Right cardiac atrium (tissue), 5 donors: ENCODE measurements around the gene ATP6V1A. TPM values are rescaled to one million over a fixed set of nuclear protein-coding genes. Genes with fewer than 3 reads are reported as not detected.

Source experiments
- ATAC-seq, 2 donors: fragments of 200-7000 bp; cut with Tn5 transposase; one replicate each; pipeline versions ENCODE4 v1.8.0 to v1.9.1; 2020; ENCODE audit warnings: moderate library complexity in 2 of 2, mild to moderate bottlenecking in 1 of 2
- DNase-seq, 3 donors: peaks; one replicate each; pipeline ENCODE4 v3.0.0-alpha.2; 2020
- H3K27ac ChIP-seq: one replicate; pipeline ENCODE4 v1.5.1; 2013; ENCODE audit warnings: mild to moderate bottlenecking, low read length, control low read depth, moderate library complexity
- H3K27me3 ChIP-seq: one replicate; pipeline ENCODE4 v1.6.1; 2013; ENCODE audit not compliant: control insufficient read depth, insufficient read depth
- H3K4me1 ChIP-seq: one replicate; pipeline ENCODE4 v1.6.1; 2013; ENCODE audit warnings: low read length; ENCODE audit not compliant: control insufficient read depth, insufficient read depth
- H3K4me3 ChIP-seq: one replicate; pipeline ENCODE4 v1.5.1; 2013; ENCODE audit warnings: low read length, control low read depth
- H3K9me3 ChIP-seq: one replicate; pipeline ENCODE4 v1.6.1; 2013; ENCODE audit warnings: low read length; ENCODE audit not compliant: control insufficient read depth
- WGBS: extraction: QIAGEN DNeasy Blood & Tissue Kit; methylation state at CpG from one replicate; pipeline ENCODE4 v1.1.7; 2013; 5-methylcytosine and 5-hydroxymethylcytosine counted together
- intact Hi-C, 4 donors: fragments of 100-400 bp; cut with DNase I; formaldehyde crosslinking; loops; one replicate each; pipeline versions ENCODE4 v1.11.0 to v1.14.0; 2022 to 2023
- polyA plus RNA-seq: library from polyadenylated mRNA; stranded (reverse); fragments of 200-250 nt; gene quantifications from one replicate; pipeline ENCODE4 v1.2.3, GENCODE V29; 2013
- total RNA-seq, 4 donors: library from RNA; stranded (reverse); fragmentation: NEBNext Ultra II Directional; extraction: Animal tissue kit (Norgen Biotek cat#: 25700); gene quantifications; one replicate each; pipeline ENCODE4 v1.2.1, GENCODE V29; 2021
- donor health status: healthy with polysubstance abuse.
- donor health status: DM: no; HTN: yes; CAD: no.
- donor health status: DM: no; HTN: no; CAD: no.
- donor health status: DM: no; HTN: yes; CAD: no; lungs with severe emphysema.
- donor health status: DM: yes; HTN: yes; CAD: no.

The ATP6V1A gene
- total and polyA plus RNA-seq, 5 donors, result 9.1 to 29.0 (median 25.7) TPM

GRCh38 chr3:113719758-113720157 lies 27.1 kb upstream of the ATP6V1A start:
- Histone ChIP-seq H3K27ac (no peak overlapping the region), H3K9me3 (no peaks in the 10 kb centered on the region), H3K4me3 (no peak overlapping the region), H3K4me1 (no peaks in the 10 kb centered on the region), H3K27me3 (no peaks in the 10 kb centered on the region)
- 66% methylated on average over 2 of the region's 2 CpGs for WGBS
- intact Hi-C loops, result no loop called here
- ATAC-seq (no peak), DNase-seq (no peak)

GRCh38 chr3:113721636-113722035 lies 25.2 kb upstream of the ATP6V1A start:
- Histone ChIP-seq H3K27ac (no peak overlapping the region), H3K4me3 (no peak overlapping the region), H3K27me3 (no peaks in the 10 kb centered on the region), H3K9me3 (no peaks in the 10 kb centered on the region), H3K4me1 (no peaks in the 10 kb centered on the region)
- ATAC-seq, result no peak
- intact Hi-C loops, result no loop called here
- 79% methylated on average over 3 of the region's 3 CpGs for WGBS
- DNase-seq, result no peak

- ATAC-seq (no peak), DNase-seq (no peak)
- intact Hi-C loops, result no loop called here
- Histone ChIP-seq H3K4me3 (no peak overlapping the region), H3K9me3 (no peaks in the 10 kb centered on the region), H3K27me3 (no peaks in the 10 kb centered on the region), H3K27ac (no peak overlapping the region), H3K4me1 (no peaks in the 10 kb centered on the region)
- WGBS, result 88% methylated on average over 2 of the region's 2 CpGs
Measured at GRCh38 chr3:113728661-113729060, 18.2 kb upstream of the ATP6V1A start.

- Histone ChIP-seq H3K27ac (no peak overlapping the region), H3K4me3 (no peak overlapping the region), H3K4me1 (no peaks in the 10 kb centered on the region), H3K27me3 (no peaks in the 10 kb centered on the region), H3K9me3 (no peaks in the 10 kb centered on the region)
- no peak for ATAC-seq
- intact Hi-C loops, result no loop called here
- no peak for DNase-seq
- WGBS, result 88% methylated on average over 1 of the region's 1 CpG
Measured at GRCh38 chr3:113730550-113730949, 16.3 kb upstream of the ATP6V1A start.

GRCh38 chr3:113731694-113732093 lies 15.1 kb upstream of the ATP6V1A start:
- Histone ChIP-seq H3K4me1 (no peaks in the 10 kb centered on the region), H3K9me3 (no peaks in the 10 kb centered on the region), H3K27me3 (no peaks in the 10 kb centered on the region), H3K4me3 (no peak overlapping the region), H3K27ac (no peak overlapping the region)
- intact Hi-C loops, result no loop called here
- 82% methylated on average over 4 of the region's 4 CpGs for WGBS
- DNase-seq (no peak), ATAC-seq (no peak)

- no peak overlapping the region for H3K27ac ChIP-seq
- 18% methylated on average over 3 of the region's 3 CpGs for WGBS
- H3K9me3 ChIP-seq, result no peaks in the 10 kb centered on the region
- no peaks in the 10 kb centered on the region for H3K27me3 ChIP-seq
- no peaks in the 10 kb centered on the region for H3K4me1 ChIP-seq
- intact Hi-C loops, result loop anchor here in 1 of 4 donors (5.0 kb wide), 1 partner anchor 176 kb away; no protein-coding TSS in a partner anchor
- DNase-seq (no peak), ATAC-seq (peak; percentile 78)
- no peak overlapping the region for H3K4me3 ChIP-seq
Measured at GRCh38 chr3:113736548-113737089, 10.2 kb upstream of the ATP6V1A start.

- WGBS, result 49% methylated on average over 5 of the region's 5 CpGs
- Histone ChIP-seq H3K9me3 (no peaks in the 10 kb centered on the region), H3K4me1 (peaks cover 4% of the 10 kb centered on the region), H3K27ac (no peak overlapping the region), H3K27me3 (no peaks in the 10 kb centered on the region), H3K4me3 (no peak overlapping the region)
- intact Hi-C loops, result no loop called here
- ATAC-seq (no peak), DNase-seq (no peak)
Measured at GRCh38 chr3:113741086-113741485, 5.7 kb upstream of the ATP6V1A start.

GRCh38 chr3:113741620-113742019 lies 5.2 kb upstream of the ATP6V1A start:
- ATAC-seq (no peak), DNase-seq (no peak)
- Histone ChIP-seq H3K27ac (no peak overlapping the region), H3K9me3 (no peaks in the 10 kb centered on the region), H3K4me3 (no peak overlapping the region), H3K4me1 (peaks cover 4% of the 10 kb centered on the region), H3K27me3 (no peaks in the 10 kb centered on the region)
- intact Hi-C loops, result no loop called here
- WGBS, result 75% methylated on average over 1 of the region's 1 CpG

- ATAC-seq (no peak), DNase-seq (no peak)
- no peak overlapping the region for H3K27ac ChIP-seq
- no peak overlapping the region for H3K4me3 ChIP-seq
- 66% methylated on average over 7 of the region's 7 CpGs for WGBS
- intact Hi-C loops, result no loop called here
- H3K4me1 ChIP-seq, result peaks cover 4% of the 10 kb centered on the region
- no peaks in the 10 kb centered on the region for H3K9me3 ChIP-seq
- no peaks in the 10 kb centered on the region for H3K27me3 ChIP-seq
Measured at GRCh38 chr3:113743006-113743630, 3.7 kb upstream of the ATP6V1A start.

GRCh38 chr3:113744941-113745755 lies 1.7 kb upstream of the ATP6V1A start:
- H3K9me3 ChIP-seq, result no peaks in the 10 kb centered on the region
- no peaks in the 10 kb centered on the region for H3K27me3 ChIP-seq
- H3K4me1 ChIP-seq, result peaks cover 4% of the 10 kb centered on the region
- peak; percentile 77 to 78 for ATAC-seq
- under 1% methylated on average over 35 of the region's 35 CpGs for WGBS
- H3K27ac ChIP-seq, result peak overlapping the region; percentile 93
- intact Hi-C loops, result no loop called here
- DNase-seq, result peak; percentile 56 to 78 (median 70)
- peak overlapping the region; percentile 90 for H3K4me3 ChIP-seq
